ENCODE results near the gene LTA.

- TF ChIP-seq CTCF (IDR thresholded peaks at IDR 0.05; ENCODE audit: low read length), result no peak
- no peak for TF ChIP-seq EZH2phosphoT487 (IDR thresholded peaks at IDR 0.05; ENCODE audit: low read length)
Observed at GRCh38 chr6:31607317-31607716, 35.2 kb downstream of the LTA start.
